ENCODE measurements around the gene REP15.

GRCh38 chr12:27723212-27723611 is 27.0 kb downstream of the REP15 start:
- TF ChIP-seq POLR2A (IDR thresholded peaks at IDR 0.05; ENCODE audit: low read depth, low read length) (no peak), POLR2AphosphoS5 (IDR thresholded peaks at IDR 0.05; ENCODE audit: low read depth, low read length) (no peak), TAF1 (IDR thresholded peaks at IDR 0.05; ENCODE audit: low read depth, low read length) (no peak), POU2F2 (IDR thresholded peaks at IDR 0.05; ENCODE audit: low read depth, low read length) (no peak), PAX5 (IDR thresholded peaks at IDR 0.05; ENCODE audit: insufficient read depth, low read length, severe bottlenecking) (no peak)

Data from GM12891 (cell line).